ENCODE results near the gene MYL10.

The MYL10 gene

GRCh38 chr7:101629171-101629570, at the start of gene MYL10:
MYL10 (minus strand) TSS chr7:101629296; CDS start chr7:101629118, 178 bp downstream.
- no peak for DNase-seq (ENCODE audit: low read depth in 2 of 2)

GRCh38 chr7:101678658-101679057, 49.6 kb upstream of the MYL10 start:
- DNase-seq (ENCODE audit: low read depth in 2 of 2), result no peak

GRCh38 chr7:101677797-101678479, 48.8 kb upstream of the MYL10 start:
- no peak for DNase-seq (ENCODE audit: low read depth in 2 of 2)

GRCh38 chr7:101677391-101677790, 48.3 kb upstream of the MYL10 start:
- no peak for DNase-seq (ENCODE audit: low read depth in 2 of 2)

- DNase-seq (ENCODE audit: low read depth in 2 of 2), result no peak
These were observed 47.9 kb upstream of the MYL10 start for GRCh38 chr7:101676956-101677355.

GRCh38 chr7:101676062-101676598, 47.0 kb upstream of the MYL10 start:
- DNase-seq (ENCODE audit: low read depth in 2 of 2), result no peak

- no peak for DNase-seq (ENCODE audit: low read depth in 2 of 2)
These were observed 45.3 kb upstream of the MYL10 start for GRCh38 chr7:101674439-101674838.

- no peak for DNase-seq (ENCODE audit: low read depth in 2 of 2)
These were observed 44.9 kb upstream of the MYL10 start for GRCh38 chr7:101673951-101674350.

GRCh38 chr7:101673315-101673714, 44.2 kb upstream of the MYL10 start:
- no peak for DNase-seq (ENCODE audit: low read depth in 2 of 2)

- DNase-seq (ENCODE audit: low read depth in 2 of 2), result no peak
These were observed 42.6 kb upstream of the MYL10 start for GRCh38 chr7:101671371-101672356.

GRCh38 chr7:101669307-101669706, 40.2 kb upstream of the MYL10 start:
- DNase-seq (ENCODE audit: low read depth in 2 of 2), result no peak

- DNase-seq (ENCODE audit: low read depth in 2 of 2), result no peak
These were observed 39.6 kb upstream of the MYL10 start for GRCh38 chr7:101668726-101669125.

- DNase-seq (ENCODE audit: low read depth in 2 of 2), result no peak
These were observed 38.8 kb upstream of the MYL10 start for GRCh38 chr7:101667920-101668319.

- no peak for DNase-seq (ENCODE audit: low read depth in 2 of 2)
These were observed 38.3 kb upstream of the MYL10 start for GRCh38 chr7:101667399-101667798.

- no peak for DNase-seq (ENCODE audit: low read depth in 2 of 2)
These were observed 37.6 kb upstream of the MYL10 start for GRCh38 chr7:101666741-101667140.

- no peak for DNase-seq (ENCODE audit: low read depth in 2 of 2)
These were observed 37.2 kb upstream of the MYL10 start for GRCh38 chr7:101666293-101666692.

- DNase-seq (ENCODE audit: low read depth in 2 of 2), result no peak
These were observed 35.9 kb upstream of the MYL10 start for GRCh38 chr7:101664893-101665471.

- no peak for DNase-seq (ENCODE audit: low read depth in 2 of 2)
These were observed 35.3 kb upstream of the MYL10 start for GRCh38 chr7:101664436-101664835.

GRCh38 chr7:101663747-101664146, 34.7 kb upstream of the MYL10 start:
- no peak for DNase-seq (ENCODE audit: low read depth in 2 of 2)

GRCh38 chr7:101662447-101662998, 33.4 kb upstream of the MYL10 start:
- no peak for DNase-seq (ENCODE audit: low read depth in 2 of 2)

- DNase-seq (ENCODE audit: low read depth in 2 of 2), result no peak
These were observed 30.6 kb upstream of the MYL10 start for GRCh38 chr7:101659706-101660105.

GRCh38 chr7:101657171-101657570, 28.1 kb upstream of the MYL10 start:
- no peak for DNase-seq (ENCODE audit: low read depth in 2 of 2)
